ENCODE measurements around the gene MTHFD1L. TPM values are rescaled to one million over a fixed set of nuclear protein-coding genes. Genes with fewer than 3 reads are reported as not detected.
"Not testable (repeated sequence)": the region's sequence is repeated elsewhere in the genome, so short reads cannot be mapped to it uniquely, and the experiment has no call there.

The MTHFD1L gene
- total and polyA plus RNA-seq, 2 donors from 2014 or later: 4.7 to 39.6 TPM

GRCh38 chr6:151034825-151035781 lies 169.6 kb downstream of the MTHFD1L start:
- no peaks in the 10 kb centered on the region for H3K36me3 ChIP-seq (ENCODE audit: control insufficient read depth in 2 of 3, insufficient read depth in 3 of 3, low read length in 3 of 3)
- H3K27me3 ChIP-seq (ENCODE audit: control insufficient read depth, insufficient read depth, low read length): no peaks in the 10 kb centered on the region
- H3K4me1 ChIP-seq (ENCODE audit: control insufficient read depth in 2 of 3, insufficient read depth in 2 of 3, low read depth in 1 of 3, low read length in 3 of 3): peaks cover 0 to 5% (median 0%) of the 10 kb centered on the region in 3 donors
- no peak overlapping the region for H3K9ac ChIP-seq (ENCODE audit: low read length in 3 of 3)
- FAIRE-seq: no peak
- H3K9me3 ChIP-seq (ENCODE audit: control insufficient read depth in 2 of 3, insufficient read depth in 1 of 3, low read length in 3 of 3): no peaks in the 10 kb centered on the region
- intact Hi-C loops (cut with DNase I): no loop called here
- DNase-seq: peak in 1 of 5 donors; percentile 12
- peak overlapping the region; percentile 18 to 20 for H3K27ac ChIP-seq (ENCODE audit: low read depth in 2 of 2, low read length in 2 of 2)
- TF ChIP-seq CTCF (IDR thresholded peaks at IDR 0.05; ENCODE audit: borderline replicate concordance, extremely low read depth, insufficient read depth): no peak
- no peak overlapping the region for H3K4me3 ChIP-seq (ENCODE audit: low read length in 3 of 3)

GRCh38 chr6:151036211-151036721 lies 170.8 kb downstream of the MTHFD1L start:
- H3K27ac ChIP-seq (ENCODE audit: low read depth in 2 of 2, low read length in 2 of 2): peak overlapping the region; percentile 60 to 80
- intact Hi-C loops (cut with DNase I); H3K27me3 ChIP-seq (ENCODE audit: control insufficient read depth, insufficient read depth, low read length); H3K9ac ChIP-seq (ENCODE audit: low read length in 3 of 3); H3K4me3 ChIP-seq (ENCODE audit: low read length in 3 of 3); H3K9me3 ChIP-seq (ENCODE audit: control insufficient read depth in 2 of 3, insufficient read depth in 1 of 3, low read length in 3 of 3); H3K4me1 ChIP-seq (ENCODE audit: control insufficient read depth in 2 of 3, insufficient read depth in 2 of 3, low read depth in 1 of 3, low read length in 3 of 3); H3K36me3 ChIP-seq (ENCODE audit: control insufficient read depth in 2 of 3, insufficient read depth in 3 of 3, low read length in 3 of 3): not testable (repeated sequence)
- DNase-seq (peak in 1 of 5 donors; percentile 10), FAIRE-seq (peak; percentile 33)

GRCh38 chr6:151036869-151037680 lies 171.6 kb downstream of the MTHFD1L start:
- peaks cover 0 to 8% (median 6%) of the 10 kb centered on the region in 3 donors for H3K4me1 ChIP-seq (ENCODE audit: control insufficient read depth in 2 of 3, insufficient read depth in 2 of 3, low read depth in 1 of 3, low read length in 3 of 3)
- FAIRE-seq: no peak
- H3K36me3 ChIP-seq (ENCODE audit: control insufficient read depth in 2 of 3, insufficient read depth in 3 of 3, low read length in 3 of 3): no peaks in the 10 kb centered on the region
- intact Hi-C loops (cut with DNase I): no loop called here
- no peaks in the 10 kb centered on the region for H3K9me3 ChIP-seq (ENCODE audit: control insufficient read depth in 2 of 3, insufficient read depth in 1 of 3, low read length in 3 of 3)
- peak in 1 of 5 donors; percentile 5 for DNase-seq
- no peak overlapping the region for H3K4me3 ChIP-seq (ENCODE audit: low read length in 3 of 3)
- H3K27ac ChIP-seq (ENCODE audit: low read depth in 2 of 2, low read length in 2 of 2): peak overlapping the region; percentile 59 to 60
- no peak overlapping the region for H3K9ac ChIP-seq (ENCODE audit: low read length in 3 of 3)
- no peak for TF ChIP-seq CTCF (IDR thresholded peaks at IDR 0.05; ENCODE audit: borderline replicate concordance, extremely low read depth, insufficient read depth)
- no peaks in the 10 kb centered on the region for H3K27me3 ChIP-seq (ENCODE audit: control insufficient read depth, insufficient read depth, low read length)

All from kidney (tissue), 14 donors.